Dendritic cell treated with granulocyte-macrophage colony-stimulating factor and Interleukin-4, amounts not matched to agents 40 ng/mL and 50 ng/mL, for 4 days (primary cell): ENCODE data around the gene RIT1.
"Not testable (repeated sequence)": the region's sequence is repeated elsewhere in the genome, so short reads cannot be mapped to it uniquely, and the experiment has no call there.

ENCODE experiments used
- H3K27ac Mint-ChIP-seq: one replicate; pipeline ENCODE4 v1.8.0; 2022; ENCODE audit warnings: mild to moderate bottlenecking, mixed read lengths
- H3K27me3 Mint-ChIP-seq: one replicate; pipeline ENCODE4 v1.8.0; 2022; ENCODE audit warnings: mild to moderate bottlenecking, mixed read lengths
- H3K36me3 Mint-ChIP-seq: one replicate; pipeline ENCODE4 v1.8.0; 2022; ENCODE audit warnings: low read depth, mixed read lengths
- H3K4me1 Mint-ChIP-seq: one replicate; pipeline ENCODE4 v1.8.0; 2022; ENCODE audit warnings: low read depth, mixed read lengths
- H3K4me3 Mint-ChIP-seq: one replicate; pipeline ENCODE4 v1.8.0; 2022; ENCODE audit warnings: mild to moderate bottlenecking, moderate library complexity, mixed read lengths
- H3K9me3 Mint-ChIP-seq: one replicate; pipeline ENCODE4 v1.8.0; 2022; ENCODE audit warnings: mixed read lengths
- intact Hi-C: fragments of 100-400 bp; cut with micrococcal nuclease; formaldehyde crosslinking; loops from one replicate; pipeline ENCODE4 v1.15.0; 2022

The RIT1 gene

DNA sequence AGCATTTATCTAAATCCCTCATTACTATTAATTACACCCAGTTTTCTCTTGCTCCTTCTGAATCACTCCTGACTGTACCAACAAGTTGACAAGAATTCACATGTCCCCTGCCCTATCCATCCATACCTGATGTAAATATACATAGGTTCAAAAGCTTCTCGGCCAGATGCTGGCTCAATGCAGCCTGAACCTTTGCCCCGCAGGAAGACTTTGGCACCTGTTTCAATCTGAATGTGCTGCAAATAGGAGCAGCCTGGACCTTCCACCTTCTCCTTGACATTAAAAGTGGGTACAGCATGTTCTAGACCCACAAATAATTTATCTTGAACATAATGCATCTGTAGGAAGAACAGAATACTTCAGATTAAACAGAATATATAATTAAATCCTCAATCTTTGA is 14.4 kb upstream of the RIT1 start:
- Mint-ChIP-seq H3K4me1 (peaks cover 6% of the 10 kb centered on the region), H3K4me3 (no peak overlapping the region), H3K27me3 (no peaks in the 10 kb centered on the region), H3K36me3 (no peaks in the 10 kb centered on the region), H3K27ac (no peak overlapping the region), H3K9me3 (no peaks in the 10 kb centered on the region)
- intact Hi-C loops: no loop called here

DNA sequence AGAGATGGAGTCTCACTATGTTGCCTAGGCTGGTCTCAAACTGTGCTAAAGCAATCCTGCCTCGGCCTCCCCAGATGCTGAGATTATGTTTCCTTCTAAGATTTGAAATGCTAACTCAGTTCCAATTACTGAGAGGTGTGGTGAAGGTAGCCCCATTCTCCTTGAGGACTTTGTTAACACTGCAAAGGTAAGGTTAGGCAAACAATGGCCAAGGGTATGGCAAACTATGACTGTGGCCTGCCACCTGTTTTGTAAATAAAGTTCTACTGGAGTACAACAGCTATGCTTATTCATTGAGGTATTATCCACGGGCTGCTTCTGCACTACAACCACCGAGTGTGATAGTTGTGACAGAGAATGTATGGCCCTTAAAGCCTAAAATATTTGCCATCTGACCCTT is 9.6 kb upstream of the RIT1 start:
- intact Hi-C loops: no loop called here
- Mint-ChIP-seq H3K4me3 (no peak overlapping the region), H3K36me3 (no peaks in the 10 kb centered on the region), H3K9me3 (no peaks in the 10 kb centered on the region), H3K27me3 (no peaks in the 10 kb centered on the region), H3K27ac (no peak overlapping the region), H3K4me1 (no peaks in the 10 kb centered on the region)

DNA sequence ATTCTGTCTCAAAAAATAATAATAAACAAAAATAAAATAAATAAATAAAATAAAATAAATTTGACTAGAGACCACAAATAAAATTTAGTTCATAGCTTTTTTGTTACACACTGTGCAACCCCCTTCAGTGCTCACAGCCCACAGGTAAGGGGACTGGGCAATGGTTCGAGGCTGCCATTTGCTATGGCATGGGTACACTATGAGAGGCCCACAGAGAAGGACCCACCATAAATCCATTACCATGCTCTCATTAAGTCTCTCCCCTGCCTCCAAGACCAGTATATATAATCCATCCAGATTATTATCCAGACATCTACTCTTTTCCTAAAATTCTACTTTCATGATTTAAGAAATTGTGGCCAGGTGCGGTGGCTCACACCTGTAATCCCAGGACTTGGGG is 8.7 kb upstream of the RIT1 start:
- H3K27ac Mint-ChIP-seq: no peak overlapping the region
- H3K36me3 Mint-ChIP-seq: no peaks in the 10 kb centered on the region
- no peak overlapping the region for H3K4me3 Mint-ChIP-seq
- no peaks in the 10 kb centered on the region for H3K9me3 Mint-ChIP-seq
- no peaks in the 10 kb centered on the region for H3K4me1 Mint-ChIP-seq
- intact Hi-C loops: no loop called here
- no peaks in the 10 kb centered on the region for H3K27me3 Mint-ChIP-seq

DNA sequence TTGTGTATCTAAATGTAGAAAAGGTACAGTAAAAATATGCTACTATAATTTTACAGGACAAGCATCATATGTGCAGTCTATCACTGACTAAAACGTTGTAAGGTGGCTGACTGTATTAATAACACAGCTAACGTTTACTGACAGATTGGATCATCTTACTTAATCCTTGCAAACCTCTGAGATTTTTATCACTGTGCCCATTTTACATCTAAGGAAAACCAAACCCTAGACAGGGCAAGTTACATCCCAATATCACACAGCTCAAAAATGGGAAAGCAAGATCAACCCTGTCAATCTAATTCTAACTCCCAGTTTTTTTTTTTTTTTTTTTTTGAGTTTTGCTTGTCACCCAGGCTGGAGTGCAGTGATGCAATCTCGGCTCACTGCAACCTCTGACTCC is 7.5 kb upstream of the RIT1 start:
- H3K27me3 Mint-ChIP-seq: no peaks in the 10 kb centered on the region
- H3K36me3 Mint-ChIP-seq: no peaks in the 10 kb centered on the region
- intact Hi-C loops: no loop called here
- no peaks in the 10 kb centered on the region for H3K4me1 Mint-ChIP-seq
- H3K4me3 Mint-ChIP-seq: no peak overlapping the region
- H3K27ac Mint-ChIP-seq: no peak overlapping the region
- H3K9me3 Mint-ChIP-seq: no peaks in the 10 kb centered on the region

DNA sequence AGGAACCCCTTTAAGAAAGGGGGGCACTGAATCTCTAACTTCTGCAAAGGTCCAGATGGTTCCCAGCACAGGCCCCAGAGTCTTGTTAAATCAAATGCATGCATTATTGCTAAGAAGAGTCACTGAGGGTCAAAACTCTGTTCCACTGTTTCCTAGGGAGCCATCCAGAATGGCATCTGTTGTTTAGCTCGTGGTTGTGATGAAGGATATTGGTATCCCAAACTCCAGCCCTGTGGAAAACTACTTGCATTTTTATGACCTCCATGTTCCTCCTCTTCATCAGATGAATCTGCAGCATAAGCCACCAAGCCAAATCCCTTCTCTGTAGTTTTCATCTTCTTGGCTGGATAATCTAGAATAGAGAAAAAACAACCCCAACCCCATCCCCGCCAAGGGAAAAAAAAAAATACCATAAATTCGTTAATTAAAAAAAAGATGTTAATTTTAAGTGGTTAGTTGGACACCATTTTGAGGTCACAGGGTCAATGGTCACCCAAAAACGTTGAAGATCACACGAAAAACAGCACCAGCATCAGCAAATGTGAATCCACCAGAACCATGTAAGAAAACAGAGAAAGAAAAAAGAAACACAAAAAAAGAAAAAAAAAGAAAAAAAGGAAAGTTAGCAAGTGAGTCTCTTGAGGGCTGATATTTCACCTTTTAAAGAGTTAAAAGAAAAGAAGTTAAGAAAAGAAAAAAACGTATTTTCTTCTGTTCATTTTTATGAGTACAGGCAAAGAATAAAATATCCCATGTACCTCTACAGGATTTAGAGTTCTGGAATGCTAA is 3.0 kb upstream of the RIT1 start:
- peaks cover 15% of the 10 kb centered on the region for H3K4me1 Mint-ChIP-seq
- intact Hi-C loops: no loop called here
- no peaks in the 10 kb centered on the region for H3K9me3 Mint-ChIP-seq
- H3K36me3 Mint-ChIP-seq: peaks cover 22% of the 10 kb centered on the region
- no peaks in the 10 kb centered on the region for H3K27me3 Mint-ChIP-seq
- H3K27ac Mint-ChIP-seq: no peak overlapping the region
- no peak overlapping the region for H3K4me3 Mint-ChIP-seq

DNA sequence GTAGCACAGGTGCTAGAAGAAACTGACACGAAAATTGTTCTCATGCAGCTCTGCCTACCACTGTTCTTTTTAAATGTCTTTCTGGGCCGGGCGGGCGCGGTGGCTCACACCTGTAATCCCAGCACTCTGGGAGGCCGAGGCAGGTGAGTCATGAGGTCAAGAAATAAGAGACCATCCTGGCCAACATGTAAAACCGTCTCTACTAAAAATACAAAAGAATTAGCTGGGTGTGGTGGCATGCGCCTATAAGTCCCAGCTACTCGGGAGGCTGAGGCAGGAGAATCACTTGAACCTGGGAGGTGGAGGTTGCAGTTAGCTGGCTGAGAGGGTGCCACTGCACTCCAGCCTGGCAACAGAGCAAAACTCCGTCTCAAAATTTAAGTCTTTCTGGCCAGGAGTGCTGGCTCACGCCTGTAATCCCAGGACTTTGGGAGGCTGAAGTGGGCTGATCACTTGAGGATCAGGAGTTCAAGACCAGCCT is 947 bp upstream of the RIT1 start:
- intact Hi-C loops: no loop called here
- Mint-ChIP-seq H3K9me3 (no peaks in the 10 kb centered on the region), H3K4me3 (no peak overlapping the region), H3K4me1 (peaks cover 15% of the 10 kb centered on the region), H3K36me3 (peaks cover 42% of the 10 kb centered on the region), H3K27ac (peak overlapping the region; percentile 98), H3K27me3 (no peaks in the 10 kb centered on the region)

DNA sequence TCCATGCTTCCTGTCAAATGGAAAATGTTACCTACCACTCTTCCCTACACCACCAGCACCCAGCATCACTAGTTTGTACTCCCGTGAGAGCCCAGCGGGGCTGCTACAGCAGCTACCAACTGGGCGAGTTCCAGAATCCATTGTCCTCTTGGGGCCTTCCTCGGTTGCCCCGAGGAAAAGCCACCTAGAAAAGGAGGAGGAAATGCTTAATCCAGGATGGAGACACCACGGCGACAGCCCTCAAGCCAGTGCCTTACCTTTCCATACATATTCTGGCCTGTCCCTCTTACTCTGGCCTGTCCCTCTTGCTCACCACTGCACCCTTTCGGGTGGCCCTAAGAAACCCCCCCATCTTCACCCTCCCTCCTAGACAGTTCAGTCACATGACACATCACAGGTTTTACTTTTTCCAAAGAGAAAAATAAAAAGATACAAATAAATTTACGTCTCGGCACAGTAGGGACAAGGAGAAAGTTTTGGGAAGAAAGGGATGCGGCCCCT is 478 bp downstream of the RIT1 start:
- intact Hi-C loops: loop anchor here (2.0 kb wide), 1 partner anchor 52 kb away; the partner anchor contains the start of gene SYT11
- H3K27me3 Mint-ChIP-seq: no peaks in the 10 kb centered on the region
- H3K36me3 Mint-ChIP-seq: peaks cover 55% of the 10 kb centered on the region

DNA sequence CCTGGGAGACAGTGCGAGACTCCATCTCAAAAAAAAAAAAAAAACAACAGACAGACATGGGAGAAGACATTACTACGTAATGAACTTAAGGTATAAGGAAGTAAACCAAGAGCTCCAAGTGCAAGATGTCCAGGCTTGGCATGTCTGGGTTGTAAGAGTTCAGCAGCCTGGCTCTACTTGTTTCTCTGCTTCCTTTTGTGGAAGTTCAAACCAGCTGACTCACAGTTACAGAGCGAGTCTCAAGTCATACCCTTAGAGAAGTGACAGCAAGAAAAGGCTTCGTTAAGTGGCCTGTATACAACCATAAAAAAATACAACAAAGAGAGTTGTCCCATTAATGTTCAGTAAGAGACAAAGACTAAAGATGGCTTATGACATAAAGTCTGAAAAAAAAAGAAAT is 1.3 kb downstream of the RIT1 start:
- Mint-ChIP-seq H3K9me3 (no peaks in the 10 kb centered on the region), H3K36me3 (peaks cover 60% of the 10 kb centered on the region), H3K27ac (peak overlapping the region; percentile 98), H3K4me1 (peaks cover 15% of the 10 kb centered on the region), H3K27me3 (no peaks in the 10 kb centered on the region), H3K4me3 (peak overlapping the region; percentile 98)
- intact Hi-C loops: loop anchor here (2.0 kb wide), 1 partner anchor 51 kb away; the partner anchor contains the start of gene SYT11

More for the DNA sequence above, 478 bp downstream of the RIT1 start:
- H3K27ac Mint-ChIP-seq: peak overlapping the region; percentile 98
- no peaks in the 10 kb centered on the region for H3K9me3 Mint-ChIP-seq
- peak overlapping the region; percentile 98 for H3K4me3 Mint-ChIP-seq
- peaks cover 15% of the 10 kb centered on the region for H3K4me1 Mint-ChIP-seq

DNA sequence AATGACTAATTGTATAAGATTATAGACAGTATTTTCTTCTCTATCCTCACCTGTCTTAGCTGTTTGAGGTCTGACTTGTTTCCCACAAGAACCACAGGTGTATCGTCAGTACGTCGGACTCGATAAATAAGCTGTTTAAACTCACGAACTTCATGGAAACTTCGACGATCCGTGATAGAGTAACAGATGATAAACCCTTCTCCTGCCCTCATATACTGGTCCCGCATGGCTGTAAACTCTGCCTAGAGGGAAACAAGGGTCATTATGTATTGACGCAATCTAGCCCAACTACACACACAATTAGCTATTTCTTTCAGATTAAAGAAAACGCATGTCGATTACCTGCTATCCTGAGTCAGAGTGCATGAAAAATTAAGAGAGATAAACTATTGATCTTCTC is 6.9 kb downstream of the RIT1 start:
- Mint-ChIP-seq H3K36me3 (peaks cover 94% of the 10 kb centered on the region), H3K9me3 (no peaks in the 10 kb centered on the region), H3K27me3 (no peaks in the 10 kb centered on the region), H3K4me3 (no peak overlapping the region), H3K4me1 (peaks cover 6% of the 10 kb centered on the region), H3K27ac (no peak overlapping the region)
- intact Hi-C loops: no loop called here

DNA sequence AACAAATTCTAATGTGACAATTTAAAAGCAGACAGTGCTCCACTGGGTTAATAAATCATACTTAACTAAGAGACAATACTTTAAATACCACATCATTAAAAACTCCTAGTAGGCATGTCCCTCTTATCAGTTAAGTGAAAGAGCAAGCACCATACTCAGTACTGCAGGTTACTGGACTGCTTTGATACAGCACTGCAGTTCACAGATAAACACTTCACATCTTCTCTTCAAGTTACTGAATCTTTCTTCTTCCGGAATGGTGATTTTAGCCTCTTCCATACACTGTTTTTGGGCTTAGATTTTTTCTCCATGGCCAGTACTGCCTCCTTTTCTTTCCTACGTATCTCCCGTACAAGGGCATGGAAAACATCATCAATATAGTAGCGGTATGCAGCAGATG is 11.0 kb downstream of the RIT1 start:
- Mint-ChIP-seq H3K9me3 (no peaks in the 10 kb centered on the region), H3K27ac (no peak overlapping the region)

DNA sequence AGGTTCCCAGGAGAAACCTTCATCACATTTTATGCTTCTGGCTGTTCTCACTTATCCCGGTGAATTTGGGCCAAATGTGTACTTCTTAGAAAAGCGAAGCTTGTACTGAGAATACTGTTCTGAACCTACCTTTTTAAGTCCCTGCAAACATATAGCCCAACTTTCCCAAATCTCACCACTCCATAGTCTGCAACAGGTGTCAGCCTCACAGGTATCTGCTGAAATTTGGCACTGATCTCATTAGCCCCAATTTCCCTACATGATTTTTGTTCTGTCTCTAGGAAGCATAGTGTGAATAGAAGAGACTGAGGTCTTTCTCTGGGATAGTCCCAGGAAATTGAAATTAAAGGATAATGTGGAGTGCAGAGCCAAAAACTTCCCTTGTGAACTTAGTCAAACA is 11.5 kb downstream of the RIT1 start:
- intact Hi-C loops: no loop called here
- H3K27me3 Mint-ChIP-seq: no peaks in the 10 kb centered on the region
- no peaks in the 10 kb centered on the region for H3K9me3 Mint-ChIP-seq
- H3K4me3 Mint-ChIP-seq: no peak overlapping the region
- H3K36me3 Mint-ChIP-seq: peaks cover 90% of the 10 kb centered on the region
- no peak overlapping the region for H3K27ac Mint-ChIP-seq
- peaks cover 6% of the 10 kb centered on the region for H3K4me1 Mint-ChIP-seq

More for the DNA sequence above, 11.0 kb downstream of the RIT1 start:
- H3K4me1 Mint-ChIP-seq: peaks cover 6% of the 10 kb centered on the region
- no peak overlapping the region for H3K4me3 Mint-ChIP-seq
- intact Hi-C loops: no loop called here
- peaks cover 95% of the 10 kb centered on the region for H3K36me3 Mint-ChIP-seq
- H3K27me3 Mint-ChIP-seq: no peaks in the 10 kb centered on the region

DNA sequence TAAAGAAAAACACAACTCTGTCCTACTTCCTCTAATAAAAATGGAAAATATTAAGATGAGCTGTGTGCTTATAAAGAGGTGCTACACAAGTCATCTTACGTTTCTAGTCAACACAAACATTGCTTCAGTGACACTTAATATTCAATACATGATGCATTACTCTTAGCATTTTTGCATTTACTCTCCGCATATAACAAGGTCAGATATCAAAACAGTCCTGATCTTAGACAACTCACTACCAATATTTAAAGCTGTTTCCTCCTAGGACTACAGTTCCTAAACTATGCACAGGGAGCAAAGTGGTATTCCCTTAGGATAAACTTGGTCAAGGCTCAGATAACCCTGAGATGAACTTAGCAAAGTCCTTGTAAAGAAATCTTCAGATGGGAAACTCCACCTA is 12.3 kb downstream of the RIT1 start:
- intact Hi-C loops: no loop called here
- Mint-ChIP-seq H3K4me1 (peaks cover 7% of the 10 kb centered on the region), H3K36me3 (peaks cover 82% of the 10 kb centered on the region), H3K27ac (no peak overlapping the region), H3K9me3 (no peaks in the 10 kb centered on the region), H3K4me3 (no peak overlapping the region), H3K27me3 (no peaks in the 10 kb centered on the region)

DNA sequence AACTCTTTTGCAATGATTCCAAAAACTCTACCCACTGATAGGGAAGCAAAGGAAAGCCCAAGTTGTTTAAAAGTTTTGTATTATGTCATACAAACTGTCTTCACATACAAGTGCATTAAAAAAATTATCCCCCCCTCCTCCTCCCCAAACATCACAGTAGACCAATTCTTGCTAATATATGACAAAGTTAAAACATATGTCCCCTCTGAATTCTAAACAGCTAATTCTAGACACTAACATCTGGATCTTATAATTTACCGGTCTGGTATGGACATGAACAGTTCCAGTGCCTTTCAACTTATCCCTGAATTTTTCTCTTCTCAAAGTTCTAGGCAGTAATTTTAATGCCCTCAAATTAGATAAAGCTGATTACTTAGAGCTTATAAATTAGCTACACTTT is 13.4 kb downstream of the RIT1 start:
- no peak overlapping the region for H3K4me3 Mint-ChIP-seq
- H3K36me3 Mint-ChIP-seq: peaks cover 71% of the 10 kb centered on the region
- no peaks in the 10 kb centered on the region for H3K27me3 Mint-ChIP-seq
- H3K27ac Mint-ChIP-seq: no peak overlapping the region
- H3K4me1 Mint-ChIP-seq: peaks cover 17% of the 10 kb centered on the region
- intact Hi-C loops: no loop called here
- H3K9me3 Mint-ChIP-seq: no peaks in the 10 kb centered on the region

DNA sequence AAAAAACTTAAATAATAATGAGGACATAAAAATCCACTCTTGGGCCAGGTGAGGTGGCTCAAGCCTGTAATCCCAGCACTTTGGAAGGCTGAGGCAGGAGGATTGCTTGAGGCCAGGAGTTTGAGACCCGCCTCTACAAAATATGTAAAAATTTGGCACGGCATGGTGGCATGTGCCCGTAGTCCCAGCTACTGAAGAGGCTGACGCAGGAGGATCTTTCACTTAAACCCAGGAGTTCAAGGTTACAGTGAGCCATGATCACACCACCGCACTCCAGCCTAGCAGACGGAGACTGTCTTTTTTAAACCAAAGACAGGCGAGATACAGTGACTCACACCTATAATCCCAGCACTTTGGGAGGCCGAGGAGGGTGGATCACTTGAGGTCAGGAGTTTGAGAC is 14.7 kb downstream of the RIT1 start:
- H3K27ac Mint-ChIP-seq, H3K27me3 Mint-ChIP-seq, H3K9me3 Mint-ChIP-seq, H3K4me3 Mint-ChIP-seq, intact Hi-C loops: not testable (repeated sequence)
- Mint-ChIP-seq H3K36me3 (peaks cover 60% of the 10 kb centered on the region), H3K4me1 (peaks cover 17% of the 10 kb centered on the region)

DNA sequence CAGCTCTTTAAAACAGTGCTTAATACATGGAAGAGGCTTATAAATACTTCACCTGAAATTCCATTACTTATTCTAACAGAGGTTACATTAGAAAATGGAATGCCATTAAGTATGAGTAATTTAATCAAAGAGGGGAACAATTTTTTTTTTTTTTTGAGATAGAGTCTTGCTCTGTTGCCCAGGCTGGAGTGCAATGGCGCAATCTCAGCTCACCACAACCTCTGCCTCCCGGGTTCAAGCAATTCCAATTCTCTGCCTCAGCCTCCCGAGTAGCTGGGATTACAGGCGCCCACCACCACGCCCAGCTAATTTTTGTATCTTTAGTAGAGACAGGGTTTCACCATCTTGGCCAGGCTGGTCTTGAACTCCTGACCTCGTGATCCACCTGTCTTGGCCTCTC is 15.5 kb downstream of the RIT1 start:
- intact Hi-C loops, H3K27me3 Mint-ChIP-seq, H3K27ac Mint-ChIP-seq, H3K9me3 Mint-ChIP-seq, H3K4me3 Mint-ChIP-seq: not testable (repeated sequence)
- Mint-ChIP-seq H3K36me3 (peaks cover 52% of the 10 kb centered on the region), H3K4me1 (peaks cover 17% of the 10 kb centered on the region)
